GM19463 (cell line): ENCODE measurements around the gene GATB.
A peak's percentile ranks its signal among the peaks of the same experiment; 100 is the strongest.

ENCODE experiments used
- ATAC-seq: cut with Tn5 transposase; IDR thresholded peaks from one replicate; pipeline ENCODE4 v1.9.1; 2021; ENCODE audit warnings: mild to moderate bottlenecking, moderate library complexity; ENCODE audit not compliant: unreplicated experiment

Gene GATB, protein sequence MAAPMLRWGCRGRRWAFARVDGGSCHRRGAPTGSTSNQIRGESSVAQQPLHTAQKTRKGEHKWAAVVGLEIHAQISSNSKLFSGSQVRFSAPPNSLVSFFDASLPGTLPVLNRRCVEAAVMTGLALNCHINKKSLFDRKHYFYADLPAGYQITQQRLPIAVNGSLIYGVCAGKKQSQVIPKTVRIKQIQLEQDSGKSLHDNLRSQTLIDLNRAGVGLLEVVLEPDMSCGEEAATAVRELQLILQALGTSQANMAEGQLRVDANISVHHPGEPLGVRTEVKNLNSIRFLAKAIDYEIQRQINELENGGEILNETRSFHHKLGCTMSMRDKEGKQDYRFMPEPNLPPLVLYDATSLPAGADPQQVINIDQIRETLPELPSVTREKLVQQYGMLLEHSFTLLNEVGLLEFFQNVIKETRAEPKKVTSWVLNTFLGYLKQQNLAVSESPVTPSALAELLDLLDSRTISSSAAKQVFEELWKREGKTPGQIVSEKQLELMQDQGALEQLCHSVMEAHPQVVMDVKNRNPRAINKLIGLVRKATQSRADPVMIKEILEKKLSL

DNA sequence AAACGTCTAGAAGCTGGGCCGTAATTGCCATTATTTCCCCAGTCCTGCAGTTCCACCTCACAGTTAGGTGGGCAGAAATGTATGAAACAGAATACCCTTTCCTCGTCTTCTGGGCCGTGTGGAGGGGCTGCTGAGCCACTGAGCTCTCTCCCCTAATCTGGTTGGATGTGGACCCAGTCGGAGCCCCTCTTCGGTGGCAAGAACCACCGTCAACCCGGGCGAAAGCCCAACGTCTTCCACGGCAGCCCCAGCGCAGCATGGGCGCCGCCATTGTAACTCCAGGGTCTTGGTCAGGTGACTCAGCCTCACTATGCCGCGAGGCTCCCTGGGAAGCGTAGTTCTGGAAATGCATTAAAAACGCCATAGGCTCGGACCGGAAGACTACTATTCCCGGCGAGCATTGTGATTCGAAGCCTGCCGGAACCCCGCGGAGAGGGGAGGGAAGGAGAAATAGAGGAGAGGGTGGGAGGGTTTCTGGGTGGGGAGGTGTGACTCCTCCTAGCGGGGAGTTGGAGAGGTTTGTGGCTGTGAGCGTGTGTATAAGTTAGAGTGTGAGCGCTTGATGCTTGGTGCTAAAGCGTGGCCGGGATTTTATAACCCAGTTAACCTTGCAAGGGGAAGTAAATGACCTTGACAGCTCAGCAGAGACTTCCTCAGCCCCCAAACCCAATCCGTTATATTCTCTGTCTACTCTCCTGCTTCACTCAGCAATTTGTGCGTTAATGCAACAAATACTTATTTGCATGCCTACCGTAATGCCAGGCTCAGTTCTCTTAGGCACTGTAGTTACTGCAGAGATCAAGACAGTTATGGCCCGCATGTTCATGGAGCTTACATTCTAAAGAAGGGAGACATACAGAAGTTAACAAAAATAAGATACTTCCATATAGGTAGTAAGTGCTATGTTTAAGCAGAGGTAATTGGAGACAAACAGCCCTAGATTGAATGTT lies at the start of gene GATB:
Gene GATB, minus strand, starts transcription at position 296 of the 950 bp plus-strand sequence. Its CDS starts 25 bp downstream, at position 271.
- peak; percentile 99 for ATAC-seq

DNA sequence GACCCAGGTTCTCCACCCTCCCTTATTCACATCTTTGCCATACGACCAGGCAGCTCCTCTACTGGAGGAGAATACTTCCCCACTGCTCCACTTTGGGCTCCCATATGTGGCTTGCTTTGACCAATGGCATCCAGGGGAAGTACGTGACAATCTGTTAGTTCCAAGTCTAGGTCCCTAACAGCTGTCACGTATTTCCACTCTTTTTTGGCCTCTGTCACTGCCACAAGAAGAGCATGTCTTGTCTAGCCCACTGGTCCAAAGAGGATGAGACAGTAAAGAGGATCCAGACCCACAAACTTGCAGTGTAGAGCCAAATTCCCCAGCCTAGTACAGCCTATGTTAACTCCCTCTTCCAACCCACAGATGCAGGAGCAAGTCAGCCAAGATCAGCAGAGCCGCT lies 49.7 kb upstream of the GATB start:
- no peak for ATAC-seq

DNA sequence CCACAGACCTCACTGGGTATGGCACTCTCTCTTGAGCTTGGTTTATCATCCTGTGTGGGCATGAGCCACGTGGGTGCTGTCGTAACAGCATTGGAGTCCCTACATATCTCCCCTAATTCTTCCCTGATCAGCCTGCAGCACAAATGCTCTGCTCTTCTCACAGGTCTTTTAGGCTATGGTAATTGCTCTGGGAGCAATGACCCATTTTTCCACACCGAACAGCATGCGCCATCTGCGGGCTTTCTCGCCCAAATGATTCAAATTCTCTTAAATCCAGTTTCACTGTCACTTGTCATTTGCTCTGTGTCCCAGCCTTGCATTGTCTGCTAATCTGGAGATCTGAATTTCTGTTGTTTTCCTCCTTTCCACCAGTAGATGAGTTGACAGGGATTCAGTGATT lies 48.9 kb upstream of the GATB start:
- no peak for ATAC-seq

DNA sequence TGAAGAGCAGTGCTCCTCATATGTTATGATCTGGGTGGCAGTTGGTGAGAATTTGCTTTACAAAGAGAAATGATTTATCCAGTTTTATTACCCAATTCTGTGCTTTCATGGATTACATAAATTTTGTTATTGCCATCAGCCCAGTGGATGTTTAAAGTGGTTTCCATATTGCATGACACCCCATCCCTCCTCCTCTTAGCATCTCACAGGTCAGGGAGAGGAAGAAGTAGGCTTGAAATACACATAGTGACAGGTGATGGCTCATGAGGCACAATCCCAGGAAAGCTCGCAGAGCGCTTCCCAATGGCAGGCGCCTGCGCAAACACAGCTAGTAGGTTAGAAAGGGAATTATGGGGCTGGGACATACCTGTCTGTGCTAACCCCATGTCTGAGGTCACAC lies 47.7 kb upstream of the GATB start:
- ATAC-seq = no peak

DNA sequence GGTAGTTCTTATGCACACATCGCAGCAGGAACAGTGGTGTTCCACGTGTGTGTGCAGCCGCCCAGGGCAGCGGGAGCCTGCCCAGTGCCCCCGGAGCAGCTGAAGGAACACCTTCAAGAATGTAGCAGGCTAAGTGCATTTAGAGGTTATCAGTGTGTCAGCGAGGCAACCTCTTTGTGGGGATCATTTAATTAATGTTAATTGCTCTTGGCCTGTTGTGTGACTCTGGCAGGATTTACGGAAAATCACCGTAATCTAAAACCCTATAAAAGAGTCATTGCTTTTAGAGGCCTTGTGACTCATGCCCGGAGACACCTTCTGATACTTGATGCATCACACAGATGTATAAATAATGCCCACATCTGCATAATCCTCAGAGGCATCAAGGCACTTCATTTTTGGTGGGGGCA lies 47.3 kb upstream of the GATB start:
- ATAC-seq = no peak

DNA sequence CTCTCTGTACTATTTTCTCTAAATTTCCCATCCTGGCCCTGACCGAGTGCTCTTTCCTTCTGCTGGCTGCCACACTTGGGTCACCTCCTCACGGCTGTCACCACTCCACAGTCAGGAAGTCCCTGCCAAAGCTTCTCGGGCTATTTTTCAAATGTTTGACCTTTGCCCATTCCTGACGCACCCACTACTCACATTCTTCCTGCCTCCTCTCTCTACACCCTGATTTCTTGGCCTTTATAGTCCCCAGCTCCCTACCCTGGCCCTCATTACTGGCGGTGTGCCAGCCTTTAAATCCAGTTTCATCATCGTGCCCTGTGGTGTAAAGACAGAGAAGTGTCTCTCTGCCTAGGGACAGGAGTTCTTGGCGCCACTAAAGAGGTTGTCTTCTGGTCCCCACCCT lies 46.4 kb upstream of the GATB start:
- no peak for ATAC-seq

DNA sequence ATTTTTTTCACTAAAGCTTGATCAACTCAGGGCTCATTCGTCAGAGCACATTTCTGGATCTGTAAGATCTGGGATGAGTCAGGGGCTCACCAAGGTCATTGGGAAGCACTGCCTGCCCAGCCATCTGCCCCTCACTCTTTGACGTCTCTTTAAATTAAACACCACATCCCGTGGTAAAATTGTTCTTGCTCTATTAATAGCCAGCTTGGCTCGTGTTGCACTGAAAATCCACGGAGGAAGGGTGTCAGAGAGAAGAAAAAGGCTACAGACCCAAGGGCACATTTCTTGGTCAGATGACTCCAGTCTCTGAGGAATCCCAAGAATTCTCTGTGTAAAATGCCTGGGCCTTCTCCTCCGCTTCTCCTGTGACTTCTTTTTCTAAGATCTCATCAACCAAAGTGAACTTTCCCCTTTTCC lies 45.7 kb upstream of the GATB start:
- ATAC-seq = no peak

DNA sequence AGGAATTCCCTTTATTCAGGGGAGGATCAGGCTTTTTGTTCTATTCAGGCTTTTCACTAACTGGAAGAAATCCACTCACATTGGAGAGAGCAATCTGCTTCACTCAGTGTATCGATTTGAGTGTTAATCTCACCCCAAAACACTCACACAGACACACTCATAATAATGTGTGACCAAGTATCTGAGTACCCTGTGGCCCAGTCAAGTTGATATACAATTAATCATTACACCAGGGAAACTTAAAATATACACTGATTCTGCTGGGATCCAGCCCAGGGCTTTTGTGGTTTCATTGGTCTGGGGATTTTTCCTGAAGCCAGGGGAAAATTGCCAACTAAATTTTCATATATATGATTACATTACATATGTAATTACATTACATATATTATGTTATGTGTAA lies 44.0 kb upstream of the GATB start:
- ATAC-seq = peak; percentile 44

DNA sequence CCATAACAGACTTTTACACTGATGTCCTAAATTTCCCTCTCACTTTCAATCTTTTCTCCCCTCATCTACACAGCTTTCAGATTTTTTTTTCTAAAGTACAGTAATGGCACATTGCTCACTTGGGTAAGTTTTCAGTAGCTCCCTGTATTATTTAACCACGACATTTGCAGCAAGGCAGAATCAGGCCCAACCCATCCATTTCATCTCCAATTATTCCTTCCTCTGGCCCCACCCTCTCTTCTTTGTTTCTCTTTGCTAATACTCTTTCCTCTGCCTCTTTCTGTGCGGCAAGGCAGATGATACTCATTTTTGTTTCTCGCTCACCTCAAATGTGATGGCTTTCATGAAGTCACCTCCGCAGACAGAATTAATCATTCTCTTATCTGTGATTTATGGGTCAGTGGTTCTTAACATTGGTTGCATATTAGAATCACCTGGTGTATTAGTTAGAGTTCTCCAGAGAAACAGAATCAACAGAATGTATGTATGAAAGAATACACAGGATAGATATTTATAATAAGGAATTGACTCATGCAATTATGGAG lies 43.4 kb upstream of the GATB start:
- no peak for ATAC-seq

DNA sequence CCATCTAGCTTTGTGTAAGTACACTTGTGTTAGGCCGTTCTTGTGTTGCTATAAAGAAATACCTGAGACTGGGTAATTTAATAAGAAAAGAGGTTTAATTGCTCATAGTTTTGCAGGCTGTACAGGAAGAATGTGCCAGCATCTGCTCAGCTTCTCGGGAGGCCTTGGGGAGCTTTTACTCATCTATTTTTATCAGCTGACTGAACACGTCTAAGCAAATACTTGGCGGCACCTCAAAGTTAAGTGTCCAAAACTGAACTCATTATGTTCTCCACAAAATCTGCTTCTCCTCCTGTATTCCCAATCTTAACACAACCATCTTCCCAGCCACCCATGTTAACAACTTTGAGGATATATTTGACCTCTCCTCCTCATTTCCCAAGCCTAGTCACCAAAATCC lies 42.4 kb upstream of the GATB start:
- no peak for ATAC-seq

DNA sequence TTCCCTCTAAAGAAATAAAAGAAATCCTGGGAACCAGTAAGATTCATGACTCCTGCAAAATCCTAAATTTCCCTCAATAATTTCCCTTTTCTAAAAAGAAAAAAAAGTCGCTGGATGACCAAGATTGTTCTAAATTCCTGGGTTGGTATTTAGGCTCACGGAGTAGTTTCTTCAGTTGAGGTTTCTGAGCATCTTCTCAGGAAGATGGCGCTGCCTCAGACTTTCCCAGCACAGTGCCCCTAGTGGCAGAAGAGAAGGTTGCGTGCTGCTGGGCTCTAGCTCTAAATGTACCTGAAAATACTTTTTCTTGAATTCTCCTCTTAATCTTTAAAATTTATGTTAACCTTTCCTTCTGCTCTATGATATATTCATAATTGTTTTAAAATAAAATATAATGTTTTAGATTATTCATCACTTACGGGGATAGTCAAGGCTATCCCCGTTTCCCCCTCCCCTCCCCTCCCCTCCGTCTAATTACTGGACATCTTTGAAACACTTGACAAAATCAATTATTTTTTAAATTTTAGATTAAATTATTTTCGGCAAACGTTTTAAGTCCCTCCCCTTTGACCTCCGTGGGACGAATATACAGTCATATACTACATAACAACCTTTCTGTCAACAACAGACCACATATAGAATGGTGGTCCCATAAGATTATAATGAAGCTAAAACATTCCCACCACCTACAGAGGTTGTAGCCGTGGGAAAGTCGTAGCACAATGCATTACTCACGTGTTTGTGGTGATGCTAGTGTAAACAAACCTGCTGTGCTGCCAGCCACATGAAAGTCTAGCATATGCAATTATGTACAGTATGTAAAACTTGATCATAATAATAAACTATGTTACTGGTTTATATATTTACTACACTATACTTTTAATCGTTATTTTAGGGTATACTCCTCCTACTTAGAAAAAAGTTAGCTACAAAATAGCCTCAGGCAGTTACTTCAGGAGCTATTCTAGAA lies 41.0 kb upstream of the GATB start:
- no peak for ATAC-seq

DNA sequence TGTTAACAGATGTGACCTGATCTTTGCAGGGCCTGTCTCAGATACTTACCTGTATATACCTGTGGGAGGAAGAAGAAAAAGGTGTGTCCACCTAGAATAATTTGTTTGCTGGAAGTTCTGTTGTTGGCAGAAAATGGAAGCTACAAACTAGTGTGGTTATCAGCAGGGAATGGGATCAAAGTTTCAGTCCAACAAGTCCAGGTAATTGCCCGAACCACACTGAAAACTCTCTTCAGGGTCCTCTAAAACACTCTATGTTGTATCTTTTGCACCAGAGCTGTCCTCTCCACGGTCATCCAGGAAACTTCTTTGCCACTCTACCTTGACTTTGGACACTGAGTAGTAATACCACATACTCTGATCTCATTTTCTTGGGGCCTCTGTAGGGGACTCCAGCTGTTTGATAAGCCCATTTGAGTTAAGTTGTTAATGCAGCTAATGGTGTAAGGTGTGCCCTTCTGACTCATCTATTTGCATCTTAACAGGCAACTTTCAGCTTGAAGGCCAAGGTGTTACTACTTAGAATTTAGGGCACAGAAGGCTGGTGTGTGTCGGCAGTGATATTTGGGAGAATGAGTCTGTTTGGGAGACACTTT lies 38.7 kb upstream of the GATB start:
- no peak for ATAC-seq

DNA sequence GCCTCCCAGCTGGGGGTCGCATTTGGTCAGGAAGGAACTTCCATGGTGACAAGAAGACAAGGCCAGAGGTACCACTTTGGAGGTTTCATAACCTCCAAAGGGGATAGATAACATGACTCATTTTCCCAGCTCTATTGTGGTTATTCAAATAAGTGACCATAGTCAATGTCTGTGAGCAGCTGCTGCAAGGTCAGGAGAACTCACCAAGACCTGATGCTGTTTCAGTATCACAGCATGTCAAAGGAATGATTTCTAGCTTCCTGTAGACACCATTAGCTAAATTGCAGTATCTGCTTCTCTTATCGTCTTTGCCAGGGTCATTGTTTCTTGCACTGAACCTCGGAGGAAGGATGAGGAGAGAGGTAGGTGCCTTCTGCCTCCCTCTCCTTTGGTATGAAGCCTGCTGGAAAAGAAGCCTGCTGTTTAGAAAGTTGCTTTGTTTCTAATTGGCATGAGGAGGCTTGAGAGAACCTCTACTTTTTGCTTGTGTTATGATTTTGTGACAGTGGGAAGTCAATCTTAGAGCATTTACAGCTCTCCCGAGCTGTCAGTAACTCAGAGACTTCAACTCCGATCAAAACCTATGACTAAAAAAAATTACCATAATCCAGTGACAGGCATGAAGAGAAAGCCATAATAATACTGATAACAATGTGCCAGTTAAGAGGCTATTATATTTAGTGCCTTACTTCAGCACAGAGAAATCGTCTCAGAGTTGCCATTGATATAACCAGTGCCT lies 38.0 kb upstream of the GATB start:
- peak; percentile 85 for ATAC-seq

DNA sequence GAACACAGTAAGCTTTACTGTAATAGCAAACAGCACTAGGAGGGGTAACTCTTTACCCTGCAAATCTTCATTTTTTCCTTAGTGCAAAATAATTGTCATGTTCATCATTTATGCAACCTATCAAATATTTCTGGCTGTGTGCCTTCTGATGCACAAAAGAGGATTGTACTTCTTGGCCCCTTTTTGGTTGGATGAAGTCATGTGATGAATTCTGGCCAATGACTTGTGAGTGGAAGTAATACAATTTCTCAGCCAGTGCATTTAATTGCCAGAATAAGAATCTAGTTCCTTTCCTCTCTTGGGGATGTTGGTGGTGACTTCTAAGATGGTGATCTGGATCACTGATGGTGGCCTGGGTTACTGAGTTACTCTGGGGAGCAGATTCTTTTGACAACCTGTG lies 37.0 kb upstream of the GATB start:
- ATAC-seq = no peak

DNA sequence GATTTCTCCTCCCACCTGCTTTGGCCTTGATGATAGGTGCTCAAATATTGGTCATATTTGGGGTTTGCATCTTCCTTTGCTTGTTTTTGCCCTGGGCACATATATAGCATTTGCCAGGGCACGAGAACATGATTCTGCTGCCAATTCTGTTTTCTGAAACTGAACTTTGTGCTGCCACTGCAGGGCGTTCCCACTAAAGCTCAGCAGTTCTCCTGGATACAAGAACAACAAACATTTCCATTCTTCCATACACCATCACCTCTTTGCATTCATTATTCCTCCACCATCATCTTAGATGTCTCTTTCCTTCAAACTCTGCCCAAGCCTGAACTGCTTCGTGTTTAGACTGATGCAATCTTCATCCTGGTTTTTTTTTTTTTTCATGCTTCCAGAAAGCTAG lies 36.3 kb upstream of the GATB start:
- no peak for ATAC-seq

DNA sequence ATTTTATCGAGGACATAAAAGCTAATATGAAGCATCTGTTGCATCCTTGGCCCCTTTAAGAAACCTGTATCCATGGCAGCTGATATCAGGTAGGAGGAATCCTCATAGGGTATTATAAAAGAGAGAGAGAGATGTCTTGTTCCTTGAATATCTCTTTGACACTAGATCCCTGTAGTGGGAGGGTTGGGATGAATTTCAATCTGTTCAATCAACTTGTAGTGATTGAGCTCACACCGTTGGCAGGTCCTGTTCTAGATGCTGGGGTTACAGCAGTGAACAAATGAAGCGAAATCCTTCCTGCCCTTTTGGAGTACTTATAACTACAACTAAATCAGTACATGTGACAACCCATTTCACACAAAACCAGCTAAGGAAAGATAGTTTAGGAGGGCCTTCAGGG lies 35.3 kb upstream of the GATB start:
- no peak for ATAC-seq

DNA sequence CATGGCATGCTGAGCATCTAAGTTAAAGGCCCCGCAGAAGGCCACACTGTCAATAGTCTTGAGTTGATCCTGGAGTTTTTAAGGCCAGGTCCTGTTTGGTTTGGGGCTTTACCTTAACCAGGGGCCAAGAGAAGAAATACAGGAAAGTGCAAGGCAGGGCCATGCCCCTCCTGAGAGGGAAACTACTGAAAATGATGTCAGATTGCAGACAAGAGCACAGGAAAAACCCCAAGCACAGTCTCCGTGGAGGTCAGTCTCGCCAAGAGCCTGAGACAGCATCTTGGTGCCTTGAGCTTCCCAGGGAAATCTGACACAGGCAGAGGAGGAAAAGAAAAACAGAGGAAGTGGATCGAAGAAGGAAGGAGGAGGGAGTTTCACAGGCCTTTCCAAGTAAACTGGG lies 32.2 kb upstream of the GATB start:
- no peak for ATAC-seq

DNA sequence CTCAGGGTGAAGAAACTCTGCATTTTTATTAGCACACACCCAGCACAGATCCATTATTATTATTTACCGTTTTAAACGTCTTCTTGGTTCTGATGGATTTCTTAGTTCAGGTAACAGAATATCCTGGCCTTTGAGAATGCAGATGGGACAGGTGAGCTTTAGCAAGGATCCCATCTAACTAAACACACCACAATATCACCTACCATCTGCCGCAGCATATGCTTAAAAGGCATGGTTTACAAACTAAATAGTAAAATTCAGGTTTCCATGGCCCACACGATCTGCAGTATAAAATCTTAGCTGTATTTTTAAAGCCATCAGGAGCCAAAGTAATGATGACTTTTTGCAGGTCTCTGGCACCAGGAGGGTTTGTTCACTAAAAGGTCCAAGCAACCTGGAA lies 31.7 kb upstream of the GATB start:
- no peak for ATAC-seq

DNA sequence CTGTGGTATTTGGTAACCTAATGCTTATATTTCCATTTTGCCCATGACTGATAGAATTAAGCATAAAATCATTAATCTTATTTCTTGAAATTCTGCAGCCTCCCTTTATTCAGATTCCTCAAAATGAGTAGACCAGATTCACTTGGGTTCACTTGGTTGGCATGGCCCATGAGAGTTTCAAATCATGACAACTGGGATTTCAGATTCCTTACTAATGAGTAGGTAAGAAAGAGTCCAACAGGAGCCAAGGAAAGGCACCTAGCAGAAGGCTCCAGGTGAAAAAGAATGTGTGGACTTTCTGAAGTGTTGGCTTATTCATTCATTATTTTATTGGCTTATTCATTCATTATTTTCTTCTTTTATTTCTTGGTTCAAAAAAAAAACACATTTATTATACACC lies 27.2 kb upstream of the GATB start:
- ATAC-seq = no peak
